ENCODE data around the gene TTC39A. TPM values are rescaled to one million over a fixed set of nuclear protein-coding genes. Genes with fewer than 3 reads are reported as not detected.

Gene TTC39A
- total RNA-seq, 2 experiments from 2014 or later = 0.11 TPM; not detected in 1

DNA sequence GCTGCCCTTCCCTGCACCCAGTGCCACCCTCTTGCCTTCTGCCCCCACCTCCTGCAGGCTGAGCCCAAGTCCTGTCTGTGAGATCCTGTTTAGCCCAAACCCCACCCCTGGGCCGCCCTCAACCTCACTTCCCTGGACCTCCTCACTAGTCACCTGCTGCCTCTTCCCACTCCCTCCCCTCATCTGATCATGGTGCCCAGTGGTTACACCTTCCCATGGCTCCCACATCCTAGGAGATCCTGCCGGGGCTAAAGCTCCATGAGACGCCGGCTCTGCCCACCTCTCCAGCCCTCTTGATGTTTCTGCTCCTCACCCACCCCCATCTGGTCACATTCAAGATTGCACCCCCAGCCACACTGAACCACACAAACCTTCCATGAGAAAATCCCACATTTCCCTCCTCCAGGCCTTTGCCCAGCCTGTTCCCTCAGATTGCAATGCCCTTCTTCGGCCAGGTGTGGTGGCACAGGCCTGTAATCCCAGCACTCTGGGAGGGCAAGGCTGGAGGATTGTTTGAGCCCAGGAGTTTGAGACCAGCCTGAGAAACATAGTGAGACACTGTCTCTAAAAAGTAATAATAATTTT, 17.0 kb downstream of the TTC39A start:
- no peak overlapping the region for H3K27ac Mint-ChIP-seq
- H3K9me3 Mint-ChIP-seq (ENCODE audit: low read depth) = no peaks in the 10 kb centered on the region
- CTCF ChIA-PET = interaction anchor here (0.6 to 2.8 kb wide), 2 partner anchors 17 to 769 kb away, joined by 3 to 9 read pairs; no protein-coding TSS in a partner anchor
- H3K36me3 Mint-ChIP-seq (ENCODE audit: low read depth) = no peaks in the 10 kb centered on the region
- H3K27me3 Mint-ChIP-seq = no peaks in the 10 kb centered on the region
- peaks cover 10% of the 10 kb centered on the region for H3K4me1 Mint-ChIP-seq
- ATAC-seq (no peak), DNase-seq (no peak)
- no peak overlapping the region for H3K4me3 Mint-ChIP-seq
- intact Hi-C loops (cut with DNase I, micrococcal nuclease) = no loop called here
- POLR2A ChIA-PET = interaction anchor here (0.6 to 0.7 kb wide), 2 partner anchors 17 to 89 kb away, joined by 5 read pairs; no protein-coding TSS in a partner anchor

DNA sequence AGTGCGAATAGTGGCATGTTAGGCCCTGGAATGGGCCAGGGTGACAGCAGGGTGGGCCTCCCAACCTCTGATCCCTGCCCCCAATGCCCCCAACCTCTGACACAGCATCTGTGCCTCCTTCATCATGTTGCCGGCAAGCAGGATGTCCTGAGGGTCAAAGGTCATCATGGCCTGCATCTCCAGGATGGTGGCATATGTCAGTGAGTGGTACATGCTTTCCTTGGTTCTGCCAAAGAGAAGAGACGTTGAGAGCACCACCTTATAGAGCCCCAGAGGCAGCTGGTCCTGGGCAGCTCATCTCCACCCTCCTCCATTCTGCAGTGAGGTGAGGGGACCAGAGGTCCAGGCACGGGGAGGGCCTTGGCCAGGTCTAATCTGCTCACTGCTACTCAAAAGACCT, 17.6 kb downstream of the TTC39A start:
- Mint-ChIP-seq H3K36me3 (ENCODE audit: low read depth) (no peaks in the 10 kb centered on the region), H3K4me1 (peaks cover 10% of the 10 kb centered on the region), H3K4me3 (no peak overlapping the region), H3K27me3 (no peaks in the 10 kb centered on the region), H3K27ac (no peak overlapping the region), H3K9me3 (ENCODE audit: low read depth) (no peaks in the 10 kb centered on the region)
- ChIA-PET CTCF (interaction anchor here (0.5 to 2.8 kb wide), 4 partner anchors 16 to 768 kb away, joined by 3 to 9 read pairs (median 3); no protein-coding TSS in a partner anchor), POLR2A (interaction anchor here (0.6 to 0.7 kb wide), 2 partner anchors 16 to 88 kb away, joined by 5 read pairs; no protein-coding TSS in a partner anchor)
- DNase-seq = no peak
- no peak for ATAC-seq
- intact Hi-C loops (cut with DNase I, micrococcal nuclease) = no loop called here

DNA sequence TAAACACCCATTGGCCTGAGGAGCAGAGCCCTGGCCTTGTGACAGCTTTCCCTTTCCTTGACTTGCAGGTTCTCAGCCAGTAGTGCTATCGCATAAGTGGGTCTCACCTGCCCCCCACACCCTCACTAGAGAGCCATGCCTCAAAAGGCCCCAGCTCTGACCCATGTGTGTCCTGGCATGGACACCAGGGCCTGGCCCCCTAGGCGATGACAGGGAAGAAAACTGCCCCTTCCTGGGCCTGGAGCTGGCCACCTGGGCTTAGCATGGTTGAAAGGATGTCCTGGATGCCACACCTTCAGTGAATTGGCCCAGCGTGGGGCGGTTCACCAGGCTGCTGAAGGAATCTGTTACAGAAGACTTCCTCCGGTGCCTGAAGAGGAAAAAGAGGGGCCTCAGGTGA, 18.5 kb downstream of the TTC39A start:
- Mint-ChIP-seq H3K36me3 (ENCODE audit: low read depth) (no peaks in the 10 kb centered on the region), H3K9me3 (ENCODE audit: low read depth) (no peaks in the 10 kb centered on the region), H3K27me3 (no peaks in the 10 kb centered on the region), H3K27ac (no peak overlapping the region), H3K4me1 (peaks cover 10% of the 10 kb centered on the region), H3K4me3 (no peak overlapping the region)
- CTCF ChIA-PET = interaction anchor here (0.6 to 2.8 kb wide), 3 partner anchors 15 to 553 kb away, joined by 3 to 9 read pairs (median 3); no protein-coding TSS in a partner anchor
- ATAC-seq (no peak), DNase-seq (no peak)
- intact Hi-C loops (cut with DNase I, micrococcal nuclease) = no loop called here
- POLR2A ChIA-PET = no interaction called here

DNA sequence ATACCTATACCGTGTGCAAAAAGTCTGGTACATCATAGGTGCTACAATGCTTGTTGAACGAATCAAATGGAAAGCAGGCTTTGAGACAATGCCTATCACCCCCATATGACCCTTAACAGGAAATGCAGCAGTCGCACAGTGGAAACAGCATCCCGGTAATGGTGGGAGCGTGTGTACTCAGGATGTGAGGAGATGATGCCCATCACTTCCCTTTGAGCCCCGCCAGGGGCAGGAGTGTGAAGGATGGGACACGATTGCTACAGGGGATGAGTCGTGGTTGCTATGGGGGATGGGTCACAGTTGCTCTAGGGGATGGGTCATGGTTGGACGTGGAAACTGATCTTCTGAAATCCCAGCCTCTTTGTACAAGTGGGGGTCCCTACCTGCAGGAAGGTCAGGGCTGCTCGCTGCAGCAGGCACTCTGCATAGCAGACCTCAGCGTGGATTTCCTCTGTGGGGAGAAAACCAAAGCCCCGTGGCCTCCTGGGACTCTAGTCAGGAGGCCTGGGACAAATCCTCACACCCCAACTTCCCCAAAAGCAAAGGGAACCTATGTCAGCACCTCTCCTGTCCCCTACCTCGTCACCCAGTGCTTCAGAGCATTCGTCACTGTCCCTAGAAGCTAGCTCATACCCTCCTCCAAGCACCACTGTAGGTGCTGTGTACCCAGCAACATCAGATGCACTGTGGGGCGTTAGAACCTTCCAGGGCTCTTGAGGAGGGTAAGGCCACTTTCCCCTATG, 19.3 kb downstream of the TTC39A start:
- Mint-ChIP-seq H3K27ac (no peak overlapping the region), H3K36me3 (ENCODE audit: low read depth) (no peaks in the 10 kb centered on the region), H3K4me1 (peaks cover 10% of the 10 kb centered on the region), H3K9me3 (ENCODE audit: low read depth) (no peaks in the 10 kb centered on the region), H3K4me3 (no peak overlapping the region), H3K27me3 (no peaks in the 10 kb centered on the region)
- ChIA-PET CTCF (interaction anchor here (2.8 kb wide), 1 partner anchor 14 kb away, joined by 9 read pairs; no protein-coding TSS in a partner anchor), POLR2A (no interaction called here)
- intact Hi-C loops (cut with DNase I, micrococcal nuclease) = no loop called here
- DNase-seq (no peak), ATAC-seq (peak; percentile 31)

- Mint-ChIP-seq H3K27me3 (no peaks in the 10 kb centered on the region), H3K27ac (no peak overlapping the region), H3K4me3 (no peak overlapping the region), H3K36me3 (ENCODE audit: low read depth) (no peaks in the 10 kb centered on the region), H3K9me3 (ENCODE audit: low read depth) (no peaks in the 10 kb centered on the region), H3K4me1 (peaks cover 8% of the 10 kb centered on the region)
- no peak for ATAC-seq
- DNase-seq = no peak
- CTCF ChIA-PET = no interaction called here
- POLR2A ChIA-PET = no interaction called here
- intact Hi-C loops (cut with DNase I, micrococcal nuclease) = no loop called here
Measured at GRCh38 chr1:51309291-51309690, 21.1 kb downstream of the TTC39A start.

- ChIA-PET POLR2A (no interaction called here), CTCF (no interaction called here)
- H3K36me3 Mint-ChIP-seq (ENCODE audit: low read depth) = no peaks in the 10 kb centered on the region
- H3K27ac Mint-ChIP-seq = no peak overlapping the region
- ATAC-seq (no peak), DNase-seq (no peak)
- H3K4me1 Mint-ChIP-seq = peaks cover 9% of the 10 kb centered on the region
- H3K4me3 Mint-ChIP-seq = no peak overlapping the region
- no peaks in the 10 kb centered on the region for H3K9me3 Mint-ChIP-seq (ENCODE audit: low read depth)
- intact Hi-C loops (cut with DNase I, micrococcal nuclease) = no loop called here
- no peaks in the 10 kb centered on the region for H3K27me3 Mint-ChIP-seq
Measured at GRCh38 chr1:51308636-51309035, 21.7 kb downstream of the TTC39A start.

DNA sequence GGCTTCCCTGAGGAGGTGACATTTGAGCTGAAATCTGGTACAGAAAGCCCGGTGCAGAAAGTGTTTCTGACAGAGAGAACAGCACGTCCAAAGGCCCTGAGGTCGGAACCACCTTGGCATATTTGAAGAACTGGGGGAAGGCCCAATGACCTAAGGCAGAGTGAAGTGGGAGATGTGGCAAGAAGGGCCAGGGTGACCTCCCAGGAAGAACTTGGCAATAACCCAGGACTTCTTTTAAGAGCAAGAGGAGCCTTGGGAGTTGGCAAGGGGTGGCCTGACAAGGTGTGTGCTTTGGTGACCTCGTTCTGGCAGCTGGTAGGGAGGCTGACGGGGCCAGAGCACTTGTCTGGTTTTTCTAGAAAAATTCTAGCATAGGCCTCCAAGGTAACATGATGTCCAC, 23.4 kb downstream of the TTC39A start:
- Mint-ChIP-seq H3K36me3 (ENCODE audit: low read depth) (no peaks in the 10 kb centered on the region), H3K4me3 (no peak overlapping the region), H3K4me1 (peaks cover 10% of the 10 kb centered on the region), H3K27ac (no peak overlapping the region), H3K9me3 (ENCODE audit: low read depth) (no peaks in the 10 kb centered on the region), H3K27me3 (no peaks in the 10 kb centered on the region)
- intact Hi-C loops (cut with DNase I, micrococcal nuclease) = no loop called here
- no peak for DNase-seq
- ChIA-PET POLR2A (interaction anchor here (0.6 kb wide), 1 partner anchor 46 kb away, joined by 4 read pairs; no protein-coding TSS in a partner anchor), CTCF (no interaction called here)
- ATAC-seq = no peak

- ATAC-seq = no peak
- H3K27ac Mint-ChIP-seq = no peak overlapping the region
- POLR2A ChIA-PET = interaction anchor here (0.6 kb wide), 1 partner anchor 369 kb away, joined by 3 read pairs; no protein-coding TSS in a partner anchor
- no peaks in the 10 kb centered on the region for H3K27me3 Mint-ChIP-seq
- DNase-seq = no peak
- H3K4me1 Mint-ChIP-seq = peaks cover 10% of the 10 kb centered on the region
- H3K9me3 Mint-ChIP-seq (ENCODE audit: low read depth) = no peaks in the 10 kb centered on the region
- no peak overlapping the region for H3K4me3 Mint-ChIP-seq
- H3K36me3 Mint-ChIP-seq (ENCODE audit: low read depth) = no peaks in the 10 kb centered on the region
- intact Hi-C loops (cut with DNase I, micrococcal nuclease) = no loop called here
- CTCF ChIA-PET = interaction anchor here (0.5 to 2.0 kb wide), 3 partner anchors 9 to 41 kb away, joined by 3 to 11 read pairs (median 4); no protein-coding TSS in a partner anchor
Measured at GRCh38 chr1:51305371-51305823, 25.0 kb downstream of the TTC39A start.

GRCh38 chr1:51304360-51304759, 26.0 kb downstream of the TTC39A start:
- Mint-ChIP-seq H3K27ac (no peak overlapping the region), H3K36me3 (ENCODE audit: low read depth) (no peaks in the 10 kb centered on the region), H3K4me3 (no peak overlapping the region), H3K27me3 (no peaks in the 10 kb centered on the region), H3K4me1 (peaks cover 10% of the 10 kb centered on the region), H3K9me3 (ENCODE audit: low read depth) (no peaks in the 10 kb centered on the region)
- POLR2A ChIA-PET = no interaction called here
- intact Hi-C loops (cut with DNase I, micrococcal nuclease) = no loop called here
- CTCF ChIA-PET = interaction anchor here (2.0 kb wide), 1 partner anchor 8 kb away, joined by 11 read pairs; no protein-coding TSS in a partner anchor
- DNase-seq = no peak
- ATAC-seq = no peak

DNA sequence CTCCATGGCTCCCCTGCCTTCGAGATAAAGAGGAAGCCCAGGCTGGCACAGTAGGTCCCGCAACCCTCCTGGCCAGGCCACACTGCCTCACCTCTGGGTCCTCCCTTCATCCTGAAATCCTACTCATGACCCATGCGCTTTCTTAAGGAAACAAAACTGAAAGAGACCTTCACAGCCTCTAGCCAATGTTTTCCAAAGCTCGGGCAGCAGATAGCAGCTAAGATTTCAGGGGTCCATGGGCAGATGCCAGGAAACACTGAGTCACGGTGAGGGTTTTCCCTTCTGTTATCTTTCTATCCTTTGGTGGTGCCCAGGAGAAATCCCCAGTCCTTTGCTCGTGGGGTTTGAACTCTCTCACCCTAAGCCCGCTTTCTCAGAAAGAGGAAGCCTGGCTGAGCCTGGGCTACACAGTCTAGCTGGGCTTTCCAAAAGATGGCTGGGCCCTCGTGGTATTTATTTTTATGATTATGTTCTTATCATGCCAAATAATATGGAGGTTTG, 26.6 kb downstream of the TTC39A start:
- POLR2A ChIA-PET = no interaction called here
- peak overlapping the region; percentile 39 for H3K27ac Mint-ChIP-seq

DNA sequence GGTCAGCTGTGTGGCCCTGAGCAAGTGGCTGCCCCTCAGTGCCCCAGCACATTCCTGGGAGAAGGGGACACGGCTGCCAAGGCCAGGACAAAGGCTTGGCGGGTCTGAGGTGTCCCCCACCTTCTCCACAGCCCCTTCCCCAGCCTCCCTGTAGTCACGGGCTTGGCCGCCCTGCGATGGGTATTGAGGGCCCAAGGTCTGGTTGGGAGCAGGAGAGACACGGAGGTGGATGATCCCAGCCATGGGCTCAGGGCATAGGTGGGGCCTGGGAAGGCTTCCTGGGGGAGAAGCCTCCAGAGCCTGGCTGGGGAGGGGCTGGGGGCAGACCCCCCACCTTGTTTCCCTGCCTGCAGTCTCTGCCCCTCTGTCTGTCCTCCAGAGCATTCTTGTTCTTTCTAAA, 27.0 kb downstream of the TTC39A start:
- H3K9me3 Mint-ChIP-seq (ENCODE audit: low read depth) = no peaks in the 10 kb centered on the region
- H3K4me3 Mint-ChIP-seq = no peak overlapping the region
- intact Hi-C loops (cut with DNase I, micrococcal nuclease) = no loop called here
- no peaks in the 10 kb centered on the region for H3K27me3 Mint-ChIP-seq
- H3K27ac Mint-ChIP-seq = peak overlapping the region; percentile 39
- H3K36me3 Mint-ChIP-seq (ENCODE audit: low read depth) = no peaks in the 10 kb centered on the region
- no peak for DNase-seq
- POLR2A ChIA-PET = no interaction called here
- no peak for ATAC-seq
- CTCF ChIA-PET = no interaction called here
- H3K4me1 Mint-ChIP-seq = peaks cover 10% of the 10 kb centered on the region

More for the DNA sequence above, 26.6 kb downstream of the TTC39A start:
- H3K4me3 Mint-ChIP-seq = no peak overlapping the region
- no peaks in the 10 kb centered on the region for H3K36me3 Mint-ChIP-seq (ENCODE audit: low read depth)
- intact Hi-C loops (cut with DNase I, micrococcal nuclease) = no loop called here
- DNase-seq = peak; percentile 50
- no peaks in the 10 kb centered on the region for H3K9me3 Mint-ChIP-seq (ENCODE audit: low read depth)
- H3K4me1 Mint-ChIP-seq = peaks cover 10% of the 10 kb centered on the region
- ATAC-seq = peak; percentile 60
- H3K27me3 Mint-ChIP-seq = no peaks in the 10 kb centered on the region
- CTCF ChIA-PET = no interaction called here

GRCh38 chr1:51302746-51303145, 27.6 kb downstream of the TTC39A start:
- Mint-ChIP-seq H3K27me3 (no peaks in the 10 kb centered on the region), H3K4me1 (peaks cover 10% of the 10 kb centered on the region), H3K9me3 (ENCODE audit: low read depth) (no peaks in the 10 kb centered on the region), H3K4me3 (no peak overlapping the region), H3K36me3 (ENCODE audit: low read depth) (no peaks in the 10 kb centered on the region), H3K27ac (no peak overlapping the region)
- ChIA-PET POLR2A (no interaction called here), CTCF (no interaction called here)
- ATAC-seq (no peak), DNase-seq (no peak)
- intact Hi-C loops (cut with DNase I, micrococcal nuclease) = no loop called here
